OCI-LY3 (cell line): ENCODE data around the gene GTPBP3.

Experiments
- H2AFZ ChIP-seq: fragments of 200-600, 300-600 bp; shearing (Covaris generic); 2 replicates; pipeline ENCODE4 v1.6.0; 2014; ENCODE audit warnings: antibody characterized with exemption, low read depth, low read length
- H3K27ac ChIP-seq: fragments of 200-600, 300-600 bp; sonication (generic); 2 replicates; pipeline ENCODE4 v1.5.1; 2014; ENCODE audit warnings: mild to moderate bottlenecking, low read length, moderate library complexity, mixed read lengths
- H3K27me3 ChIP-seq: fragments of 200-600, 300-600 bp; sonication (generic); 2 replicates; pipeline ENCODE4 v1.6.1; 2014; ENCODE audit warnings: low read depth, low read length, mixed read lengths
- H3K36me3 ChIP-seq: fragments of 200-600, 300-600 bp; sonication (generic); replicated peaks from 2 replicates; pipeline ENCODE3; 2014; ENCODE audit warnings: low read depth, low read length, mixed read lengths
- H3K4me1 ChIP-seq: fragments of 300-600, 200-600 bp; sonication (generic); 2 replicates; pipeline ENCODE4 v1.6.1; 2014; ENCODE audit warnings: low read length, mixed read lengths
- H3K4me2 ChIP-seq: fragments of 200-600, 300-600 bp; sonication (generic); 2 replicates; pipeline ENCODE4 v1.6.1; 2014; ENCODE audit warnings: low read length, mixed read lengths
- H3K4me3 ChIP-seq: fragments of 300-600, 200-600 bp; sonication (generic); 2 replicates; pipeline ENCODE4 v1.5.1; 2014; ENCODE audit warnings: antibody characterized with exemption, mild to moderate bottlenecking, low read length, moderate library complexity
- H3K79me2 ChIP-seq: fragments of 300-600, 200-600 bp; shearing (Covaris generic); 2 replicates; pipeline ENCODE4 v1.6.1; 2014; ENCODE audit warnings: mild to moderate bottlenecking, low read length, mixed read lengths
- H3K9ac ChIP-seq: fragments of 300-600, 200-600 bp; shearing (Covaris generic); 2 replicates; pipeline ENCODE4 v1.6.0; 2014; ENCODE audit warnings: mild to moderate bottlenecking, low read length, moderate library complexity
- H3K9me3 ChIP-seq: fragments of 200-600, 300-600 bp; shearing (Covaris generic); 2 replicates; pipeline ENCODE4 v1.6.1; 2014; ENCODE audit warnings: low read length, mixed read lengths; ENCODE audit not compliant: insufficient read depth
- H4K20me1 ChIP-seq: fragments of 200-600, 300-600 bp; sonication (generic); 2 replicates; pipeline ENCODE4 v1.6.1; 2016; ENCODE audit warnings: low read length, mixed read lengths; ENCODE audit not compliant: insufficient read depth
- EZH2phosphoT487 ChIP-seq: fragments of 200-600 bp; shearing (Covaris generic); IDR thresholded peaks from 2 replicates; pipeline ENCODE4 v1.6.1; 2018; ENCODE audit warnings: antibody characterized with exemption, mixed run types, low read depth
- TF ChIP-seq, protein P1 (sequence below): fragments of 200-600, 300-600 bp; sonication (generic); IDR thresholded peaks from 2 replicates; pipeline ENCODE4 v1.5.1; 2014; ENCODE audit warnings: antibody characterized with exemption, low read length, low read depth

The GTPBP3 gene

GRCh38 chr19:17390665-17391370, 53.5 kb downstream of the GTPBP3 start:
- Histone ChIP-seq H3K9ac (peak overlapping the region; percentile 29; the same call in 1 of the 2 replicates), H3K4me1 (peaks cover 7% of the 10 kb centered on the region), H3K9me3 (no peaks in the 10 kb centered on the region), H3K4me3 (peak overlapping the region; percentile 63), H4K20me1 (no peaks in the 10 kb centered on the region), H3K27me3 (peaks cover 3% of the 10 kb centered on the region; the same call in 1 of the 2 replicates), H3K4me2 (peak overlapping the region; percentile 61), H3K79me2 (no peaks in the 10 kb centered on the region), H3K36me3 (no peaks in the 10 kb centered on the region), H2AFZ (peak overlapping the region; percentile 64; the same call in 1 of the 2 replicates), H3K27ac (no peak overlapping the region)
- TF ChIP-seq EZH2phosphoT487: no peak
- TF ChIP-seq, protein P1, sequence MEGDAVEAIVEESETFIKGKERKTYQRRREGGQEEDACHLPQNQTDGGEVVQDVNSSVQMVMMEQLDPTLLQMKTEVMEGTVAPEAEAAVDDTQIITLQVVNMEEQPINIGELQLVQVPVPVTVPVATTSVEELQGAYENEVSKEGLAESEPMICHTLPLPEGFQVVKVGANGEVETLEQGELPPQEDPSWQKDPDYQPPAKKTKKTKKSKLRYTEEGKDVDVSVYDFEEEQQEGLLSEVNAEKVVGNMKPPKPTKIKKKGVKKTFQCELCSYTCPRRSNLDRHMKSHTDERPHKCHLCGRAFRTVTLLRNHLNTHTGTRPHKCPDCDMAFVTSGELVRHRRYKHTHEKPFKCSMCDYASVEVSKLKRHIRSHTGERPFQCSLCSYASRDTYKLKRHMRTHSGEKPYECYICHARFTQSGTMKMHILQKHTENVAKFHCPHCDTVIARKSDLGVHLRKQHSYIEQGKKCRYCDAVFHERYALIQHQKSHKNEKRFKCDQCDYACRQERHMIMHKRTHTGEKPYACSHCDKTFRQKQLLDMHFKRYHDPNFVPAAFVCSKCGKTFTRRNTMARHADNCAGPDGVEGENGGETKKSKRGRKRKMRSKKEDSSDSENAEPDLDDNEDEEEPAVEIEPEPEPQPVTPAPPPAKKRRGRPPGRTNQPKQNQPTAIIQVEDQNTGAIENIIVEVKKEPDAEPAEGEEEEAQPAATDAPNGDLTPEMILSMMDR: peak; percentile 51

GRCh38 chr19:17391371-17392151, 54.2 kb downstream of the GTPBP3 start:
- H3K27ac ChIP-seq: no peak overlapping the region
- H2AFZ ChIP-seq: no peak overlapping the region

More at GRCh38 chr19:17391371-17392151, 54.2 kb downstream of the GTPBP3 start:
- H3K4me1 ChIP-seq: peaks cover 7% of the 10 kb centered on the region
- peaks cover 3% of the 10 kb centered on the region; the same call in 1 of the 2 replicates for H3K27me3 ChIP-seq
- H3K4me3 ChIP-seq: peak overlapping the region; percentile 63
- no peaks in the 10 kb centered on the region for H3K79me2 ChIP-seq
- H3K36me3 ChIP-seq: no peaks in the 10 kb centered on the region
- H4K20me1 ChIP-seq: no peaks in the 10 kb centered on the region
- H3K9me3 ChIP-seq: no peaks in the 10 kb centered on the region
- peak overlapping the region; percentile 61 for H3K4me2 ChIP-seq
- H3K9ac ChIP-seq: peak overlapping the region; percentile 7; the same call in 1 of the 2 replicates
- TF ChIP-seq EZH2phosphoT487: no peak
- TF ChIP-seq, protein P1: no peak
